Measurements from ENCODE around the gene HABP2. TPM values are rescaled to one million over a fixed set of nuclear protein-coding genes. Genes with fewer than 3 reads are reported as not detected.

The HABP2 gene
- polyA plus RNA-seq, 2 donors, result not detected

DNA sequence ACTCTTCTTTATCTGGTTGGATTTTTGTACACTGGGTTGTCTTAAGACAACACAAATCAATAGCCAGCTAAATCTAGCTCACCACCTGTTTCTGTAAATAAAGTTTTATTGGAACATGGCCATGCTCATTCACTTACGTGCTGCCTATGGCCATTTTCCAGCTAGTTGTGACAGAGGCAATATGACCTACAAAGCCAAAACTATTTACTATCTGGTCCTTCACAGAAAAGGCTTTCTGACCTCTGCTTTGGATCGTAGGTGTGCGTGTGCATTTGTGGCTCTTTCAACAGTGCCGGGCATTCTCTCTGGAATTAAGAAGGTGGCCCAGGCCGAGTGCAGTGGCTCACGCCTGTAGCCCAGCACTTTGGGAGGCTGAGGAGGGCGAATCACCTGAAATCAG, 65.5 kb downstream of the HABP2 start:
- no peaks in the 10 kb centered on the region for H3K36me3 ChIP-seq (ENCODE audit: control insufficient read depth in 2 of 2, insufficient read depth in 2 of 2, low read length in 1 of 2)
- H3K4me3 ChIP-seq (ENCODE audit: low read depth in 1 of 2, low read length in 2 of 2), result no peak overlapping the region
- H3K4me1 ChIP-seq (ENCODE audit: control insufficient read depth in 2 of 2, insufficient read depth in 2 of 2, low read length in 1 of 2), result no peaks in the 10 kb centered on the region
- WGBS, 2 donors, result 80 to 85% methylated on average over 7 of the region's 7 CpGs
- no peaks in the 10 kb centered on the region for H3K9me3 ChIP-seq (ENCODE audit: control insufficient read depth in 2 of 2, insufficient read depth in 1 of 2, low read depth in 1 of 2, low read length in 1 of 2)
- no peak overlapping the region for H3K27ac ChIP-seq (ENCODE audit: low read depth in 2 of 2, low read length in 1 of 2)
- no peaks in the 10 kb centered on the region for H3K27me3 ChIP-seq (ENCODE audit: control insufficient read depth in 1 of 2, insufficient read depth in 2 of 2, low read length in 2 of 2)

DNA sequence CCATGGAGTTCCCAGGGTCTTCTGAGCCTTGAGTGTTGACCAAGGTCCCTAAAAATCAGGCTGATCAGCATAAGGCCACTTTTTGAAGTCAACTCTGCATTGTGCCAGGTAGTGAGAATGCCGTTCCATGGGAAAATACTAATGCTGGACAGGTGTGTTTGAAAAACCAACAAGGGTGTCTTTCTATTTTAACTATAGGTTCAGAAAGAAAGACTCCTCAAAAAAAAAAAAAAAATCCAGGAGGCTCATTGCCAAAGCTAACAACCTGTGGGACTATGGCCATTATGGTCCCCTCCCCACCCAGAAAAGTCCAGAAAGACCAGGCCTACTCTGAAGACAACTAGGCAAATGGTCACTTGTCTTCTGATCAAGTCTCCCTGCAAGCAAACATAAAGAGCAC, 66.5 kb downstream of the HABP2 start:
- Histone ChIP-seq H3K27me3 (ENCODE audit: control insufficient read depth in 1 of 2, insufficient read depth in 2 of 2, low read length in 2 of 2) (no peaks in the 10 kb centered on the region), H3K4me1 (ENCODE audit: control insufficient read depth in 2 of 2, insufficient read depth in 2 of 2, low read length in 1 of 2) (no peaks in the 10 kb centered on the region), H3K4me3 (ENCODE audit: low read depth in 1 of 2, low read length in 2 of 2) (no peak overlapping the region), H3K9me3 (ENCODE audit: control insufficient read depth in 2 of 2, insufficient read depth in 1 of 2, low read depth in 1 of 2, low read length in 1 of 2) (no peaks in the 10 kb centered on the region), H3K36me3 (ENCODE audit: control insufficient read depth in 2 of 2, insufficient read depth in 2 of 2, low read length in 1 of 2) (no peaks in the 10 kb centered on the region), H3K27ac (ENCODE audit: low read depth in 2 of 2, low read length in 1 of 2) (no peak overlapping the region)
- whole genome bisulfite sequencing, 2 donors, result 74 to 95% methylated on average over 1 of the region's 1 CpG

DNA sequence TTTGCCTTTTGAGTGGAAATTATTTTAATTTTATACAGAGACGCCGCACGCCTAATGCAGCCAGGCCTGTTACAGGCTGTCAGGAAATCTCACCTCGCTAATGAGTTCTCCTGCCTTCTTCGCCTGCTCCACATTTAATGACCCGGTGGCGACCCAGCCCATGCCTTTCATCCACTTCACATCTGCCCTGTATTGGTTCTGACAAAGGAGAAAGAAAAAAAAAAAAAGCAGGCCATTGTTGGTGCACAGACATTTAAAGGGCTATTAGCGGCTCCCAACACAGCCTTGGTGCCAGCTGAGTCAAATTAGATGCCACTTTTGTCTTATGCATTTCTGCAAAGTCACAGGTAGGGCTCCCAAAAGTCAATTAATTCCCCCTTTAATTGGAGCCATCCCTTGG, 67.7 kb downstream of the HABP2 start:
- WGBS, 2 donors, result 76 to 82% methylated on average over 8 of the region's 8 CpGs
- H3K4me1 ChIP-seq (ENCODE audit: control insufficient read depth in 2 of 2, insufficient read depth in 2 of 2, low read length in 1 of 2), result no peaks in the 10 kb centered on the region
- H3K36me3 ChIP-seq (ENCODE audit: control insufficient read depth in 2 of 2, insufficient read depth in 2 of 2, low read length in 1 of 2), result no peaks in the 10 kb centered on the region
- H3K27ac ChIP-seq (ENCODE audit: low read depth in 2 of 2, low read length in 1 of 2), result no peak overlapping the region
- H3K4me3 ChIP-seq (ENCODE audit: low read depth in 1 of 2, low read length in 2 of 2), result no peak overlapping the region
- no peaks in the 10 kb centered on the region for H3K9me3 ChIP-seq (ENCODE audit: control insufficient read depth in 2 of 2, insufficient read depth in 1 of 2, low read depth in 1 of 2, low read length in 1 of 2)
- no peaks in the 10 kb centered on the region for H3K27me3 ChIP-seq (ENCODE audit: control insufficient read depth in 1 of 2, insufficient read depth in 2 of 2, low read length in 2 of 2)

DNA sequence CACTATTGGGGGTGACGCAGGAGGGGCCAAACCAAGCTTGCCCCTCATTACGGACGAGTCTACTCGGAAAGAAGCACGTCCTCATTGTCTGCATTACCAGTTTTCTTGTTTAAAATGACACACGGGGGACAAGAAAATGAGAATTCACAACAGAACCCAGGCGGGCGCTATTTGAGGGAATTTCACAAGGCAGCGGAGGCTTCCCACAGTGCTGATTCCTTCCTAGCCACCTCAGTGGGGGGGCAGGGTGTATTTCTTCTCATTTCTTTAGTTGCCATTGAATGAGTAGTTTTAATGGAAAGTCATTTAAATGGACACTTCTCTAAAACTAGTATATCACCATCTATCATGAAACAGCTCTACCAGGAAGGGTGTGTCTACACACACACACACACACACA, 68.1 kb downstream of the HABP2 start:
- no peaks in the 10 kb centered on the region for H3K27me3 ChIP-seq (ENCODE audit: control insufficient read depth in 1 of 2, insufficient read depth in 2 of 2, low read length in 2 of 2)
- no peaks in the 10 kb centered on the region for H3K4me1 ChIP-seq (ENCODE audit: control insufficient read depth in 2 of 2, insufficient read depth in 2 of 2, low read length in 1 of 2)
- H3K27ac ChIP-seq (ENCODE audit: low read depth in 2 of 2, low read length in 1 of 2), result no peak overlapping the region
- H3K9me3 ChIP-seq (ENCODE audit: control insufficient read depth in 2 of 2, insufficient read depth in 1 of 2, low read depth in 1 of 2, low read length in 1 of 2), result no peaks in the 10 kb centered on the region
- H3K4me3 ChIP-seq (ENCODE audit: low read depth in 1 of 2, low read length in 2 of 2), result no peak overlapping the region
- H3K36me3 ChIP-seq (ENCODE audit: control insufficient read depth in 2 of 2, insufficient read depth in 2 of 2, low read length in 1 of 2), result no peaks in the 10 kb centered on the region
- 91 to 92% methylated on average over 9 of the region's 9 CpGs for WGBS, 2 donors

DNA sequence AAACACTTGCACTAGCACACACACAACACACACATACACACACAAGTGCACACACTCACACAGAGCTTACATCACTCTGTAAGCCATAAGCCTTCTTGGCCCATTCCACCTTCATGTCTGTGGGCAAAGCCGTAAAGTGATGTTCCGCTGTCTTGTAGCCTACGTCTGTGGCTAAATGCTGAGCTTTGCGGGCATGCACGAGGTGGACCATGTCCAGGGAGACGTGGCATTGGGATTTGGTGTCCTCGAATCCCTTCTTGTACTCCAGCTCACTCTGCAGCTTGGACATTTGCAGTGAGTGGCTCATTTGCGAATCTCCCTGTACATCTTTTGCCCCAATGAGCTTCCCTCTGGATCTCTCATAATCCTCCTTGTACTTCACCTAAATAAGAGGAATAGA, 68.9 kb downstream of the HABP2 start:
- Histone ChIP-seq H3K36me3 (ENCODE audit: control insufficient read depth in 2 of 2, insufficient read depth in 2 of 2, low read length in 1 of 2) (no peaks in the 10 kb centered on the region), H3K4me3 (ENCODE audit: low read depth in 1 of 2, low read length in 2 of 2) (no peak overlapping the region), H3K27me3 (ENCODE audit: control insufficient read depth in 1 of 2, insufficient read depth in 2 of 2, low read length in 2 of 2) (no peaks in the 10 kb centered on the region), H3K27ac (ENCODE audit: low read depth in 2 of 2, low read length in 1 of 2) (no peak overlapping the region), H3K9me3 (ENCODE audit: control insufficient read depth in 2 of 2, insufficient read depth in 1 of 2, low read depth in 1 of 2, low read length in 1 of 2) (no peaks in the 10 kb centered on the region), H3K4me1 (ENCODE audit: control insufficient read depth in 2 of 2, insufficient read depth in 2 of 2, low read length in 1 of 2) (no peaks in the 10 kb centered on the region)
- 73 to 76% methylated on average over 8 of the region's 8 CpGs for WGBS, 2 donors

DNA sequence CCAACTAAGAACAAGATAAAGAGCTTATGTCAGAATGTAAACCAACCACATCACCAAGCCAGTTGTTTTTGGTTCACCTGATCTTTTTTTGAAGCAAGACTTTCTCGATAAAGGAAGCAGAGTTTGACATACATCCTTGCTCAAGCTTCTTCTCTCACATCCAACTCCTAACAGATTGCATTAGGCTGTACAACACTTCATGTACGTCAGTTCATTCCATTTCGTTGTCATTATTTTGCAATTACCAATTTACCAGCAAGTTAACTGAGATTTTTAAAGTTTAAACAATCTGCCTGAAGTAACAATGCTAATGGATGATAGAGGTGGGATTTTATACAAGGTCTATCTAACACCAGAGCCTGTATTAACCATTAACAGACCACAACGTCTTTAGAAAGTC, 70.0 kb downstream of the HABP2 start:
- Histone ChIP-seq H3K27ac (ENCODE audit: low read depth in 2 of 2, low read length in 1 of 2) (no peak overlapping the region), H3K4me1 (ENCODE audit: control insufficient read depth in 2 of 2, insufficient read depth in 2 of 2, low read length in 1 of 2) (no peaks in the 10 kb centered on the region), H3K4me3 (ENCODE audit: low read depth in 1 of 2, low read length in 2 of 2) (no peak overlapping the region), H3K9me3 (ENCODE audit: control insufficient read depth in 2 of 2, insufficient read depth in 1 of 2, low read depth in 1 of 2, low read length in 1 of 2) (no peaks in the 10 kb centered on the region), H3K36me3 (ENCODE audit: control insufficient read depth in 2 of 2, insufficient read depth in 2 of 2, low read length in 1 of 2) (no peaks in the 10 kb centered on the region), H3K27me3 (ENCODE audit: control insufficient read depth in 1 of 2, insufficient read depth in 2 of 2, low read length in 2 of 2) (no peaks in the 10 kb centered on the region)
- 79 to 80% methylated on average over 4 of the region's 4 CpGs for WGBS, 2 donors

DNA sequence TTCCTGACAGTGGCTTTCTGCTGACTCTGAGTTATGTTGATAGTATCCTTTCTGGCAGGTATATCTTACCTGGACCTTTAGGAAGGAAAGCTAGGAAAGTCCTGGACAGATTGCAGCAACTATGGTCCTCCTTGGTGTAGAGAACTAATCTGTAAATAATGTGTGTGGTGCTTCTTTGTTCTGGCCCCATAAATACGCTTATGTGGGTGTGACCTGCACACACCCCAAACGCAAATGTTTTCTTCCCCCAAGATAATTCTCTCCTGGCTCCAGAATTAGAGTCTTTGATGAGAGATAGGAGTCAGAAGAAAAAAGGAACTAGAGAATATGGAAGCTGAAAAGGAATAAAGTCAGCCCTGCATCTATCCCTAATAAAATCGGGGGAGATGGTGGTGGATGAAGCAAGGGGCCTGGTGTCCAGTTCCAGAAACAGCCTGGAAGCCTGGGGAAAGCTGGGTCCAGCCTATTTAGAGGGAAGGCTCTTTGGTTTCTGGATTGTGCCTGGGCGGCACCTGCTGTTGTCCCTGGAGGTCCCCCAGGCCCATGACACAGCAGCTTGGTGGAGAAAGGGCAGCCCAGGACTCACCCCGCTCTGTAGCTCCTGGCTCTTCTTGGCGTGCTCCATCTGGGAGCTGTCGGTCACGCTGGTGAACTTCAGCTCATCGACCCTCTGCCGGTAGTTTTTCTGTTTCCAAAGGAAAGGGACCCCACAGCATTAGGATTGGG, 72.8 kb downstream of the HABP2 start:
- no peak overlapping the region for H3K4me3 ChIP-seq (ENCODE audit: low read depth in 1 of 2, low read length in 2 of 2)
- H3K4me1 ChIP-seq (ENCODE audit: control insufficient read depth in 2 of 2, insufficient read depth in 2 of 2, low read length in 1 of 2), result no peaks in the 10 kb centered on the region
- 81 to 86% methylated on average over 10 of the region's 10 CpGs for WGBS, 2 donors
- no peaks in the 10 kb centered on the region for H3K36me3 ChIP-seq (ENCODE audit: control insufficient read depth in 2 of 2, insufficient read depth in 2 of 2, low read length in 1 of 2)
- no peak overlapping the region for H3K27ac ChIP-seq (ENCODE audit: low read depth in 2 of 2, low read length in 1 of 2)
- H3K9me3 ChIP-seq (ENCODE audit: control insufficient read depth in 2 of 2, insufficient read depth in 1 of 2, low read depth in 1 of 2, low read length in 1 of 2), result no peaks in the 10 kb centered on the region
- H3K27me3 ChIP-seq (ENCODE audit: control insufficient read depth in 1 of 2, insufficient read depth in 2 of 2, low read length in 2 of 2), result no peaks in the 10 kb centered on the region

DNA sequence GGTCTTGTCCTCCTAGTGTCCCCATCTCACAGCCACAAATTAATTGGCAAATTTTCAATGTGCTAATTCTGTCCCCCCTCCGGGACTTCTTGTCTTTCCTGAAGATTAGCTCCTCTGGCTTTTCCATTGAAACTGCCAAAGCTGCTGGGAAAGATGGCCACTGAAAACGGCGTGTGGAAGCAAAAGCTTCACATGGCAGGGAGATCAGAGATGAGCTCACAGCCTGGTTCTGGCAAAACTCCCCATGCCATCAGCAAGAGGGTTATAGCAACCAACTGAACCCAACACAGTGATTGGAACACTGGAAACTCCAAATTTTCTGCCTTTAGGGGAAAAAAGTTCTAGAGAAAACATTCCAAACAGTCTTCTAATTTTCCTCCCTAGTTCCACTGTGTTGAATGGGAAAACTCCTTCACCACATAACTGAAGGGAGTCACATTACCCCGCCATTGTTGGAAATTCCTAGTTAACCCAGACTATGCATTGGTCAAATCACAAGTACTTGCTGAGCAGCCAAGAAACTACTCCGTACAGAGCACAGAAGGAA, 74.0 kb downstream of the HABP2 start:
- Histone ChIP-seq H3K4me3 (ENCODE audit: low read depth in 1 of 2, low read length in 2 of 2) (no peak overlapping the region), H3K36me3 (ENCODE audit: control insufficient read depth in 2 of 2, insufficient read depth in 2 of 2, low read length in 1 of 2) (no peaks in the 10 kb centered on the region), H3K27ac (ENCODE audit: low read depth in 2 of 2, low read length in 1 of 2) (no peak overlapping the region), H3K9me3 (ENCODE audit: control insufficient read depth in 2 of 2, insufficient read depth in 1 of 2, low read depth in 1 of 2, low read length in 1 of 2) (no peaks in the 10 kb centered on the region), H3K27me3 (ENCODE audit: control insufficient read depth in 1 of 2, insufficient read depth in 2 of 2, low read length in 2 of 2) (no peaks in the 10 kb centered on the region), H3K4me1 (ENCODE audit: control insufficient read depth in 2 of 2, insufficient read depth in 2 of 2, low read length in 1 of 2) (no peaks in the 10 kb centered on the region)
- WGBS, 2 donors, result 54 to 65% methylated on average over 5 of the region's 5 CpGs

DNA sequence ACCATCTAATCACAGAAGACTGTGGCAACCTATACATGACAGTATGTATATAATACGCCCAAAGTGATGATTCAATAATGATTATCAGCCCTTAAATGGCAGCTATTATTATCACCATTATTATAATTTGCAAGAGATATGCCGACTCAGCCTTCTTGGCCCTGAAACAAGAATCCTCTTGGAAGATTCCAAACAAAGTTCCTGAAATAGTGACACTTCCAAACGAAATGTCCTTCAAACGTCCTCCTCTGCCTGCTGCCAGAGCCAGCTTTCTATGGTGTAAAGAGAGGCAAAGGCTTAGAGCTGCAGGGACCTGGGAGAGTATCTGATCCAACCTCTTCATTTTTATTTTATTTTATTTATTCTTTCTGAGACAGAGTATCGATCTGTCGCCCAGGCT, 75.0 kb downstream of the HABP2 start:
- Histone ChIP-seq H3K4me3 (ENCODE audit: low read depth in 1 of 2, low read length in 2 of 2) (no peak overlapping the region), H3K27me3 (ENCODE audit: control insufficient read depth in 1 of 2, insufficient read depth in 2 of 2, low read length in 2 of 2) (no peaks in the 10 kb centered on the region), H3K4me1 (ENCODE audit: control insufficient read depth in 2 of 2, insufficient read depth in 2 of 2, low read length in 1 of 2) (no peaks in the 10 kb centered on the region), H3K9me3 (ENCODE audit: control insufficient read depth in 2 of 2, insufficient read depth in 1 of 2, low read depth in 1 of 2, low read length in 1 of 2) (no peaks in the 10 kb centered on the region), H3K27ac (ENCODE audit: low read depth in 2 of 2, low read length in 1 of 2) (no peak overlapping the region), H3K36me3 (ENCODE audit: control insufficient read depth in 2 of 2, insufficient read depth in 2 of 2, low read length in 1 of 2) (no peaks in the 10 kb centered on the region)
- 58 to 60% methylated on average over 6 of the region's 6 CpGs for WGBS, 2 donors

DNA sequence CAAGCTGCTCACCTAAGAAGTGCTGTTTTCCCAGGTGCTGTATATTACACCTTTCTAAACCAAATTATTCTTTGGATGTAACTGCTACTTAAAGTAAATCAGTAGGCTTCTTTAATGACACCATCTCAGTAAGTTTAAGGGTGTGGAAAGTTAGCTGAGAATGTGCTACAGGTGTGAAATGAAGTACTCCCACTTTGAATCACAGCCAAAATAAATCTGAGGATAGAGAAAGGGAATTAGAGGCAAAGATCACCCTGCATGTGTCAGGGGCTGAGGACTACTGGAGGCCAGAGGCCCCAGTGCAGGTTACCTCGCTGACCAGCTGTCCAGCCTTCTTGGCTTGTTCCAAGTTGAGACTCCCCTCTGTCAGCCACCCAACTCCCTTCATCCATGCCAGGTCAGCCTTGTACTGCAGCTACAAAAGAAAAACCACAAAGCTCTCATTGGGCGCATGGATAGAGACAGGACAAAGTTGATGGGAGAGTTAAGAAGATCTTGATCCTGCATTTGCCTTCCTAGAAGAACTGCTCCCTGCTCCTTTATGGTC, 75.8 kb downstream of the HABP2 start:
- H3K9me3 ChIP-seq (ENCODE audit: control insufficient read depth in 2 of 2, insufficient read depth in 1 of 2, low read depth in 1 of 2, low read length in 1 of 2), result no peaks in the 10 kb centered on the region

More for the DNA sequence above, 75.8 kb downstream of the HABP2 start:
- Histone ChIP-seq H3K27ac (ENCODE audit: low read depth in 2 of 2, low read length in 1 of 2) (no peak overlapping the region), H3K4me1 (ENCODE audit: control insufficient read depth in 2 of 2, insufficient read depth in 2 of 2, low read length in 1 of 2) (no peaks in the 10 kb centered on the region), H3K27me3 (ENCODE audit: control insufficient read depth in 1 of 2, insufficient read depth in 2 of 2, low read length in 2 of 2) (no peaks in the 10 kb centered on the region), H3K36me3 (ENCODE audit: control insufficient read depth in 2 of 2, insufficient read depth in 2 of 2, low read length in 1 of 2) (no peaks in the 10 kb centered on the region), H3K4me3 (ENCODE audit: low read depth in 1 of 2, low read length in 2 of 2) (no peak overlapping the region)
- 88 to 97% methylated on average over 2 of the region's 2 CpGs for whole genome bisulfite sequencing, 2 donors
